HepG2 (cell line): Measurements from ENCODE around the gene SLC17A8. TPM values are rescaled to one million over a fixed set of nuclear protein-coding genes. Genes with fewer than 3 reads are reported as not detected.

Experiments used
- KAT2B ChIP-seq: fragments of 150-350 bp; IDR thresholded peaks from 2 replicates; pipeline ENCODE4 v1.6.1; 2014; ENCODE audit warnings: low read depth, low read length, borderline replicate concordance
- MIXL1 ChIP-seq: IDR thresholded peaks from 2 replicates; pipeline ENCODE4 v1.6.1; 2016
- MTF1 ChIP-seq: sonication (generic); formaldehyde crosslinking; IDR thresholded peaks from 2 replicates; pipeline ENCODE4 v1.5.0; 2020; ENCODE audit warnings: missing genetic modification reagents
- RCOR2 ChIP-seq: IDR thresholded peaks from 2 replicates; pipeline ENCODE4 v1.6.1; 2016; ENCODE audit warnings: missing biosample characterization, missing genetic modification reagents
- SMC3 ChIP-seq: IDR thresholded peaks from 2 replicates; pipeline ENCODE4 v1.6.1; 2011; ENCODE audit warnings: low read length, improper control_type of control experiment
- XRCC5 ChIP-seq: fragments of 200-400 bp; formaldehyde crosslinking; optimal IDR thresholded peaks from 2 replicates; pipeline ENCODE3; 2017; ENCODE audit warnings: mild to moderate bottlenecking, low read length
- ZC3H13 ChIP-seq: sonication (generic); formaldehyde crosslinking; IDR thresholded peaks from 2 replicates; pipeline ENCODE4 v1.8.1; 2023; ENCODE audit warnings: mild to moderate bottlenecking, missing genetic modification reagents, moderate library complexity
- ZEB1 ChIP-seq: IDR thresholded peaks from 2 replicates; pipeline ENCODE4 v1.6.1; 2012; ENCODE audit warnings: mild to moderate bottlenecking, low read depth, inconsistent platforms; ENCODE audit not compliant: insufficient replicate concordance
- ZNF205 ChIP-seq: IDR thresholded peaks from 2 replicates; pipeline ENCODE4 v1.6.1; 2018; ENCODE audit warnings: missing biosample characterization, missing genetic modification reagents
- ZNF256 ChIP-seq: sonication (generic); formaldehyde crosslinking; conservative IDR thresholded peaks from 2 replicates; pipeline ENCODE4 v1.4.0; 2020; ENCODE audit warnings: missing genetic modification reagents
- ZNF264 ChIP-seq: sonication (generic); formaldehyde crosslinking; IDR thresholded peaks from 2 replicates; pipeline ENCODE4 v1.4.0; 2020; ENCODE audit warnings: missing genetic modification reagents
- ZSCAN12 ChIP-seq: sonication (generic); formaldehyde crosslinking; IDR thresholded peaks from 2 replicates; pipeline ENCODE4 v1.9.0; 2021; ENCODE audit warnings: mild to moderate bottlenecking, missing genetic modification reagents
- polyA plus RNA-seq, 8 experiments: library from polyadenylated mRNA; depleted of rRNA in 3 of 8; stranded (reverse) in 7 of 8; unstranded in 1 of 8; fragments of >200 nt; fragmentation: Illumina TruSeq in 4 of 8; extraction: Trizol in 4 of 8; gene quantifications; 2 replicates each; pipeline versions ENCODE4 v1.2.1 to v1.2.3, GENCODE V29; 2011 to 2016; ENCODE audit warnings: low read depth in 4 of 8, missing spikeins in 1 of 8, mixed read lengths in 1 of 8; ENCODE audit not compliant: insufficient read depth in 1 of 8
- total RNA-seq, 5 experiments: library from RNA; depleted of rRNA; stranded (reverse); fragments of >200 nt; fragmentation: Illumina TruSeq; extraction: Trizol; gene quantifications; 2 replicates each; pipeline ENCODE4 v1.2.3, GENCODE V29; 2016; ENCODE audit warnings: low read depth in 1 of 5
- TF ChIP-seq, protein P1 (sequence below): sonication (generic); formaldehyde crosslinking; IDR thresholded peaks from 2 replicates; pipeline ENCODE4 v1.5.0; 2020; ENCODE audit warnings: mild to moderate bottlenecking, missing genetic modification reagents, moderate library complexity
- TF ChIP-seq, protein P2 (sequence below): sonication (generic); formaldehyde crosslinking; conservative IDR thresholded peaks from 2 replicates; pipeline ENCODE4 v1.4.0; 2020; ENCODE audit warnings: mild to moderate bottlenecking, missing genetic modification reagents, moderate library complexity
- TF ChIP-seq, protein P3 (sequence below): sonication (generic); formaldehyde crosslinking; IDR thresholded peaks from 2 replicates; pipeline ENCODE4 v1.8.0; 2022; ENCODE audit warnings: missing genetic modification reagents, mild to moderate bottlenecking, borderline replicate concordance
- TF ChIP-seq, protein P4 (sequence below): sonication (generic); formaldehyde crosslinking; IDR thresholded peaks from 2 replicates; pipeline ENCODE4 v1.8.0; 2023; ENCODE audit warnings: mild to moderate bottlenecking, missing genetic modification reagents
- TF ChIP-seq, protein P5 (sequence below): IDR thresholded peaks from 2 replicates; pipeline ENCODE4 v1.6.1; 2012; ENCODE audit warnings: low read length, improper control_type of control experiment

SLC17A8 gene
- total and polyA plus RNA-seq, 2 of the 13 experiments (the other 11 are each of a cell fraction or from before 2014, with no cell fraction given) = 0.07 to 0.15 TPM

DNA sequence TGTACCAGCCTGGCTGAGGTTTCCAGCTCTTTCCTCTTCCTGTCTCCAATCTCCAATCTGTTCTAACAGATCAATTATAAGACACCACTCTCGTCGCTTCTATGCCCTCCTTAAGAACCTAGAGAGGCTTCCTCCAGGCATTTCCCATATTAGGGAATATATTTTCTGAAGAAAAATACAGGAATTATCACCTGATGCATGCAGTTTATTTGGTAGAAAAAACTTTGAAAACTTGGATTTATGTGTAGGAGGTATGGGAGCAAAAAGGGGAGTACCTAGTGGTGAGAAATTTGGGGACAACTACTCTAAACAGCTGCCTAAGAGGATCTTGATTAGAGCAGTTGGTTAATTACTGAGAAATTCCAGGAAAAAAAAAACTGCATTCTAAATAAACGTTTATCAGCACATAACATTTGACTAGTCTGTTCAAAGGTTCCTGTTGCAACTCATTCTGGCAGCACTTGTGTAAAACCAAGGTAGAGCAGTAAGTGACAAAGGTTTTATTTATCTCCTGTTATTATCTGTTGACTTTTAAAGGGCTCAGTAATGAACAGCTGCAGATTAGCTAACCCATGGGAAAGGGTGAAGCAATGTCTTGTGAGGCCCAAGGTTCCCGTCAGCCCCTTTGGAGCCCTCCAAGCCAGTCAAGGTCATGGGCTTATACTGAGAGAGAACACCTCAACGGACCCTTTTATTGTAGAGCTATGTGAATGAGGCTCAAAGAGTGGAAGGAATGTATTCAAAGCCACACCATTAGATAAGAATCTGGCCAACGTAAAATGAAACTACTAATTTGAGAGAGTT is 80.4 kb downstream of the SLC17A8 start (continued):
- no peak for TF ChIP-seq KAT2B
- TF ChIP-seq ZSCAN12 (CRISPR knock-in tag) = 0 out of 2 replicates have a peak, but pooled peaks have one; percentile 48
- peak; percentile 93 for TF ChIP-seq RCOR2 (CRISPR knock-in tag)
- TF ChIP-seq, protein P1, sequence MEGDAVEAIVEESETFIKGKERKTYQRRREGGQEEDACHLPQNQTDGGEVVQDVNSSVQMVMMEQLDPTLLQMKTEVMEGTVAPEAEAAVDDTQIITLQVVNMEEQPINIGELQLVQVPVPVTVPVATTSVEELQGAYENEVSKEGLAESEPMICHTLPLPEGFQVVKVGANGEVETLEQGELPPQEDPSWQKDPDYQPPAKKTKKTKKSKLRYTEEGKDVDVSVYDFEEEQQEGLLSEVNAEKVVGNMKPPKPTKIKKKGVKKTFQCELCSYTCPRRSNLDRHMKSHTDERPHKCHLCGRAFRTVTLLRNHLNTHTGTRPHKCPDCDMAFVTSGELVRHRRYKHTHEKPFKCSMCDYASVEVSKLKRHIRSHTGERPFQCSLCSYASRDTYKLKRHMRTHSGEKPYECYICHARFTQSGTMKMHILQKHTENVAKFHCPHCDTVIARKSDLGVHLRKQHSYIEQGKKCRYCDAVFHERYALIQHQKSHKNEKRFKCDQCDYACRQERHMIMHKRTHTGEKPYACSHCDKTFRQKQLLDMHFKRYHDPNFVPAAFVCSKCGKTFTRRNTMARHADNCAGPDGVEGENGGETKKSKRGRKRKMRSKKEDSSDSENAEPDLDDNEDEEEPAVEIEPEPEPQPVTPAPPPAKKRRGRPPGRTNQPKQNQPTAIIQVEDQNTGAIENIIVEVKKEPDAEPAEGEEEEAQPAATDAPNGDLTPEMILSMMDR = no peak
- TF ChIP-seq, protein P2, sequence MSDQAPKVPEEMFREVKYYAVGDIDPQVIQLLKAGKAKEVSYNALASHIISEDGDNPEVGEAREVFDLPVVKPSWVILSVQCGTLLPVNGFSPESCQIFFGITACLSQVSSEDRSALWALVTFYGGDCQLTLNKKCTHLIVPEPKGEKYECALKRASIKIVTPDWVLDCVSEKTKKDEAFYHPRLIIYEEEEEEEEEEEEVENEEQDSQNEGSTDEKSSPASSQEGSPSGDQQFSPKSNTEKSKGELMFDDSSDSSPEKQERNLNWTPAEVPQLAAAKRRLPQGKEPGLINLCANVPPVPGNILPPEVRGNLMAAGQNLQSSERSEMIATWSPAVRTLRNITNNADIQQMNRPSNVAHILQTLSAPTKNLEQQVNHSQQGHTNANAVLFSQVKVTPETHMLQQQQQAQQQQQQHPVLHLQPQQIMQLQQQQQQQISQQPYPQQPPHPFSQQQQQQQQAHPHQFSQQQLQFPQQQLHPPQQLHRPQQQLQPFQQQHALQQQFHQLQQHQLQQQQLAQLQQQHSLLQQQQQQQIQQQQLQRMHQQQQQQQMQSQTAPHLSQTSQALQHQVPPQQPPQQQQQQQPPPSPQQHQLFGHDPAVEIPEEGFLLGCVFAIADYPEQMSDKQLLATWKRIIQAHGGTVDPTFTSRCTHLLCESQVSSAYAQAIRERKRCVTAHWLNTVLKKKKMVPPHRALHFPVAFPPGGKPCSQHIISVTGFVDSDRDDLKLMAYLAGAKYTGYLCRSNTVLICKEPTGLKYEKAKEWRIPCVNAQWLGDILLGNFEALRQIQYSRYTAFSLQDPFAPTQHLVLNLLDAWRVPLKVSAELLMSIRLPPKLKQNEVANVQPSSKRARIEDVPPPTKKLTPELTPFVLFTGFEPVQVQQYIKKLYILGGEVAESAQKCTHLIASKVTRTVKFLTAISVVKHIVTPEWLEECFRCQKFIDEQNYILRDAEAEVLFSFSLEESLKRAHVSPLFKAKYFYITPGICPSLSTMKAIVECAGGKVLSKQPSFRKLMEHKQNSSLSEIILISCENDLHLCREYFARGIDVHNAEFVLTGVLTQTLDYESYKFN (CRISPR knock-in tag) = peak; percentile 98
- TF ChIP-seq SMC3 = peak; percentile 33; the same call in 1 of the 2 replicates
- TF ChIP-seq XRCC5 = peak; percentile 58
- TF ChIP-seq, protein P3, sequence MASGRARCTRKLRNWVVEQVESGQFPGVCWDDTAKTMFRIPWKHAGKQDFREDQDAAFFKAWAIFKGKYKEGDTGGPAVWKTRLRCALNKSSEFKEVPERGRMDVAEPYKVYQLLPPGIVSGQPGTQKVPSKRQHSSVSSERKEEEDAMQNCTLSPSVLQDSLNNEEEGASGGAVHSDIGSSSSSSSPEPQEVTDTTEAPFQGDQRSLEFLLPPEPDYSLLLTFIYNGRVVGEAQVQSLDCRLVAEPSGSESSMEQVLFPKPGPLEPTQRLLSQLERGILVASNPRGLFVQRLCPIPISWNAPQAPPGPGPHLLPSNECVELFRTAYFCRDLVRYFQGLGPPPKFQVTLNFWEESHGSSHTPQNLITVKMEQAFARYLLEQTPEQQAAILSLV (CRISPR knock-in tag) = no peak
- TF ChIP-seq ZC3H13 (CRISPR knock-in tag) = no peak
- TF ChIP-seq, protein P4, sequence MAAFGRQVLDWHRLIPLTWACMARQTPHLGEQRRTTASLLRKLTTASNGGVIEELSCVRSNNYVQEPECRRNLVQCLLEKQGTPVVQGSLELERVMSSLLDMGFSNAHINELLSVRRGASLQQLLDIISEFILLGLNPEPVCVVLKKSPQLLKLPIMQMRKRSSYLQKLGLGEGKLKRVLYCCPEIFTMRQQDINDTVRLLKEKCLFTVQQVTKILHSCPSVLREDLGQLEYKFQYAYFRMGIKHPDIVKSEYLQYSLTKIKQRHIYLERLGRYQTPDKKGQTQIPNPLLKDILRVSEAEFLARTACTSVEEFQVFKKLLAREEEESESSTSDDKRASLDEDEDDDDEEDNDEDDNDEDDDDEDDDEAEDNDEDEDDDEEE (CRISPR knock-in tag) = no peak
- TF ChIP-seq, protein P5, sequence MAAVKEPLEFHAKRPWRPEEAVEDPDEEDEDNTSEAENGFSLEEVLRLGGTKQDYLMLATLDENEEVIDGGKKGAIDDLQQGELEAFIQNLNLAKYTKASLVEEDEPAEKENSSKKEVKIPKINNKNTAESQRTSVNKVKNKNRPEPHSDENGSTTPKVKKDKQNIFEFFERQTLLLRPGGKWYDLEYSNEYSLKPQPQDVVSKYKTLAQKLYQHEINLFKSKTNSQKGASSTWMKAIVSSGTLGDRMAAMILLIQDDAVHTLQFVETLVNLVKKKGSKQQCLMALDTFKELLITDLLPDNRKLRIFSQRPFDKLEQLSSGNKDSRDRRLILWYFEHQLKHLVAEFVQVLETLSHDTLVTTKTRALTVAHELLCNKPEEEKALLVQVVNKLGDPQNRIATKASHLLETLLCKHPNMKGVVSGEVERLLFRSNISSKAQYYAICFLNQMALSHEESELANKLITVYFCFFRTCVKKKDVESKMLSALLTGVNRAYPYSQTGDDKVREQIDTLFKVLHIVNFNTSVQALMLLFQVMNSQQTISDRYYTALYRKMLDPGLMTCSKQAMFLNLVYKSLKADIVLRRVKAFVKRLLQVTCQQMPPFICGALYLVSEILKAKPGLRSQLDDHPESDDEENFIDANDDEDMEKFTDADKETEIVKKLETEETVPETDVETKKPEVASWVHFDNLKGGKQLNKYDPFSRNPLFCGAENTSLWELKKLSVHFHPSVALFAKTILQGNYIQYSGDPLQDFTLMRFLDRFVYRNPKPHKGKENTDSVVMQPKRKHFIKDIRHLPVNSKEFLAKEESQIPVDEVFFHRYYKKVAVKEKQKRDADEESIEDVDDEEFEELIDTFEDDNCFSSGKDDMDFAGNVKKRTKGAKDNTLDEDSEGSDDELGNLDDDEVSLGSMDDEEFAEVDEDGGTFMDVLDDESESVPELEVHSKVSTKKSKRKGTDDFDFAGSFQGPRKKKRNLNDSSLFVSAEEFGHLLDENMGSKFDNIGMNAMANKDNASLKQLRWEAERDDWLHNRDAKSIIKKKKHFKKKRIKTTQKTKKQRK = no peak
- TF ChIP-seq ZNF256 (CRISPR knock-in tag) = 0 out of 2 replicates have a peak, but pooled peaks have one; percentile 57
- TF ChIP-seq MIXL1 (CRISPR knock-in tag) = peak; percentile 99
- peak; percentile 87; the same call in 1 of the 2 replicates for TF ChIP-seq ZNF205 (CRISPR knock-in tag)
- peak; percentile 87 for TF ChIP-seq ZEB1
- TF ChIP-seq ZNF264 = peak; percentile 93
- TF ChIP-seq MTF1 (CRISPR knock-in tag) = no peak
